ENCODE results near the gene MLF1. TPM values are rescaled to one million over a fixed set of nuclear protein-coding genes. Genes with fewer than 3 reads are reported as not detected.
"Not testable (repeated sequence)": the region's sequence is repeated elsewhere in the genome, so short reads cannot be mapped to it uniquely, and the experiment has no call there.

The MLF1 gene
- total and polyA plus RNA-seq, 2 of the 4 experiments (the other 2 are of a cell fraction), result 4.7 to 5.2 TPM

- H3K56ac ChIP-seq (ENCODE audit: extremely low read depth, insufficient read depth, low read length); H3K14ac ChIP-seq (replicated peaks; ENCODE audit: low read depth, low read length); H2AK9ac ChIP-seq (replicated peaks; ENCODE audit: low read depth, low read length, poor library complexity); H3K4me1 ChIP-seq (ENCODE audit: control insufficient read depth, insufficient read depth, low read length); H2BK5ac ChIP-seq (ENCODE audit: low read depth, low read length, poor library complexity, severe bottlenecking); H3K9me3 ChIP-seq (ENCODE audit: control insufficient read depth, insufficient read depth, low read length); H3K79me1 ChIP-seq (ENCODE audit: low read depth in 1 of 2, low read length in 2 of 2); H3K4ac ChIP-seq (ENCODE audit: low read depth, low read length); DNase-seq; H3K9me1 ChIP-seq (ENCODE audit: insufficient read depth, low read length); H3K4me2 ChIP-seq (ENCODE audit: low read depth, low read length); H3K4me3 ChIP-seq (ENCODE audit: insufficient read depth, low read depth, low read length); H4K91ac ChIP-seq (ENCODE audit: insufficient read depth, low read depth, low read length); H3K27me3 ChIP-seq (ENCODE audit: control insufficient read depth, insufficient read depth, low read length); H2AK5ac ChIP-seq (ENCODE audit: low read depth, low read length); H4K5ac ChIP-seq (ENCODE audit: low read depth, low read length); in situ Hi-C loops (cut with MboI; ENCODE audit: low sequenced_read_pairs); H4K8ac ChIP-seq (ENCODE audit: low read depth in 2 of 2, low read length in 2 of 2); ATAC-seq (ENCODE audit: low read depth); H4K20me1 ChIP-seq (ENCODE audit: insufficient read depth, low read length); BruUV-seq (replicated peaks); H2BK20ac ChIP-seq (ENCODE audit: low read depth, low read length); H2BK120ac ChIP-seq (ENCODE audit: low read depth, low read length); CTCF ChIA-PET; dilution Hi-C loops (cut with HindIII; ENCODE audit: low sequenced_read_pairs, unreplicated experiment); H3K18ac ChIP-seq (ENCODE audit: low read depth, low read length); POLR2A ChIA-PET (ENCODE audit: unreplicated experiment); H3K36me3 ChIP-seq (ENCODE audit: control insufficient read depth, insufficient read depth, low read length); H2BK15ac ChIP-seq (ENCODE audit: low read depth, low read length); H2AFZ ChIP-seq (replicated peaks; ENCODE audit: low read length, poor library complexity); H3K9ac ChIP-seq (ENCODE audit: low read depth, low read length); H3K27ac ChIP-seq (ENCODE audit: insufficient read depth, low read length); H3K23ac ChIP-seq (ENCODE audit: low read depth, low read length): not testable (repeated sequence)
- intact Hi-C loops (cut with micrococcal nuclease), result loop anchor here (5.0 kb wide), 1 partner anchor 92 kb away; the partner anchor contains the start of gene GFM1
- 80% methylated on average over 1 of the region's 9 CpGs; no CpG with 5 or more reads in 1 of the 2 experiments for WGBS, 2 experiments (ENCODE audit: extremely low coverage in 2 of 2, insufficient read length in 1 of 2)
These were observed 21.1 kb upstream of the MLF1 start for GRCh38 chr3:158549938-158550337.
